GM10266 (cell line): ENCODE data around the gene TLN1.

ENCODE experiments used
- DNase-seq: peaks from one replicate; pipeline ENCODE4 v3.0.0; 2012; ENCODE audit errors: extremely low spot score
- TF ChIP-seq, protein P1 (sequence below): IDR thresholded peaks from 2 replicates; pipeline ENCODE4 v1.5.1; 2012; ENCODE audit warnings: mild to moderate bottlenecking, low read depth; ENCODE audit not compliant: control insufficient read depth, insufficient read depth; ENCODE audit errors: missing control alignments

Gene TLN1

DNA sequence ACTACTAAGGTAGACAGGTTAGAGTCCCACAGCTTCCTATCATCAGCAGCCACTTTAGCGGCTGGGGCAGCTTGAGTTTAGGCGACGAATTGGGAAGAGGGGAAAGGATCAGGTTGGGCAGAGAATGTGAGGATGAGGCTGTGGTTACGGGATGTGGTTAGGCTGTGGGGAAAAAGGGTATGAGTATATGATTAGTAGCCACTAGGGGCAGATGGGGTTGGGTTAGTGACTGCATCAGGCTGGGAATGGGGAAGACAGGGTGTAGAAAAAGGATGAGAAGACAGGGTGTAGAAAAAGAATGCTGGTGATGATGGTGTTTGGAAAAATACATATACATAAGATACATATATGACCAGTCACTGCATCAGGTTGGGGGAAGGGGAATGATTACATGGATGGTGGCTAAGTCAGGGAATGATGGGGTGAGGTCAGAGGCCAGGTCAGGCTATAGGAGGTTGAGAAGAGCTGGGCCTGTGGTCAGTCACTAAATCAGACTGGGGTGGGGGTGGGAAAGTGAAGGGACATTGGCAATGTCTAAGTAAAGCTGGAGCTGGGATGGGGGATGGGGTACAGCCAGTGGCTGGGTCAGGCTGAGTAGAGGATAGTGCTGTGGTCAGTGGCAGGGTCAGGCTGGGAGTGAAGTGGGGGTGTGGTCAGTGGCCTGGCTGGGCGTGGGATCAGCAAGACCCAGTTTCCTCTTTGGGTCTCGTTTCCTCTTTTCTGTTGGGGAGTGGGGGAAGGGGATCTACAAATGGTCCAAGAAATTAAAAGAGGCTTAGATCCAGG, 2.1 kb downstream of the TLN1 start:
- TF ChIP-seq, protein P1, sequence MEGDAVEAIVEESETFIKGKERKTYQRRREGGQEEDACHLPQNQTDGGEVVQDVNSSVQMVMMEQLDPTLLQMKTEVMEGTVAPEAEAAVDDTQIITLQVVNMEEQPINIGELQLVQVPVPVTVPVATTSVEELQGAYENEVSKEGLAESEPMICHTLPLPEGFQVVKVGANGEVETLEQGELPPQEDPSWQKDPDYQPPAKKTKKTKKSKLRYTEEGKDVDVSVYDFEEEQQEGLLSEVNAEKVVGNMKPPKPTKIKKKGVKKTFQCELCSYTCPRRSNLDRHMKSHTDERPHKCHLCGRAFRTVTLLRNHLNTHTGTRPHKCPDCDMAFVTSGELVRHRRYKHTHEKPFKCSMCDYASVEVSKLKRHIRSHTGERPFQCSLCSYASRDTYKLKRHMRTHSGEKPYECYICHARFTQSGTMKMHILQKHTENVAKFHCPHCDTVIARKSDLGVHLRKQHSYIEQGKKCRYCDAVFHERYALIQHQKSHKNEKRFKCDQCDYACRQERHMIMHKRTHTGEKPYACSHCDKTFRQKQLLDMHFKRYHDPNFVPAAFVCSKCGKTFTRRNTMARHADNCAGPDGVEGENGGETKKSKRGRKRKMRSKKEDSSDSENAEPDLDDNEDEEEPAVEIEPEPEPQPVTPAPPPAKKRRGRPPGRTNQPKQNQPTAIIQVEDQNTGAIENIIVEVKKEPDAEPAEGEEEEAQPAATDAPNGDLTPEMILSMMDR, result peak; percentile 46
- DNase-seq, result no peak

DNA sequence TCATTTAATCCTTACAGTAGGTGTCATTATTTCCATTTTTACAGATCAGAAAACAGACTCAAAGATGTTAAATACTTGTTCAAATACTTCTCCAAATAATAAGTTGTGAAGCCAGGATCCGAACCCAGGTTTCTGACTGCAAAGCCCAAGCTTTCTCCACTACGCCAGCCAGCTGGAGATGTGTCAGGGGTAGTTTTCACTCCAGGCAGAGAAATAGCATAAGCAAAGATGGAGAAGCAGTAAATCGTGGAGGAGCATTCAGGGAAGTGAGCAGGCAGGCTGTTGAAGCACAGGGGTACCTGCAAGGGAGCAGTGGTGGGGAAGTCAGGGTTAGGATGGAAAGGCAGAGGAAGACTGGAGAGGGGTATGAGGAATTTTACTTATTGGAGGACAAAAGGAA, 2.9 kb downstream of the TLN1 start:
- DNase-seq, result no peak
- TF ChIP-seq, protein P1, result no peak

DNA sequence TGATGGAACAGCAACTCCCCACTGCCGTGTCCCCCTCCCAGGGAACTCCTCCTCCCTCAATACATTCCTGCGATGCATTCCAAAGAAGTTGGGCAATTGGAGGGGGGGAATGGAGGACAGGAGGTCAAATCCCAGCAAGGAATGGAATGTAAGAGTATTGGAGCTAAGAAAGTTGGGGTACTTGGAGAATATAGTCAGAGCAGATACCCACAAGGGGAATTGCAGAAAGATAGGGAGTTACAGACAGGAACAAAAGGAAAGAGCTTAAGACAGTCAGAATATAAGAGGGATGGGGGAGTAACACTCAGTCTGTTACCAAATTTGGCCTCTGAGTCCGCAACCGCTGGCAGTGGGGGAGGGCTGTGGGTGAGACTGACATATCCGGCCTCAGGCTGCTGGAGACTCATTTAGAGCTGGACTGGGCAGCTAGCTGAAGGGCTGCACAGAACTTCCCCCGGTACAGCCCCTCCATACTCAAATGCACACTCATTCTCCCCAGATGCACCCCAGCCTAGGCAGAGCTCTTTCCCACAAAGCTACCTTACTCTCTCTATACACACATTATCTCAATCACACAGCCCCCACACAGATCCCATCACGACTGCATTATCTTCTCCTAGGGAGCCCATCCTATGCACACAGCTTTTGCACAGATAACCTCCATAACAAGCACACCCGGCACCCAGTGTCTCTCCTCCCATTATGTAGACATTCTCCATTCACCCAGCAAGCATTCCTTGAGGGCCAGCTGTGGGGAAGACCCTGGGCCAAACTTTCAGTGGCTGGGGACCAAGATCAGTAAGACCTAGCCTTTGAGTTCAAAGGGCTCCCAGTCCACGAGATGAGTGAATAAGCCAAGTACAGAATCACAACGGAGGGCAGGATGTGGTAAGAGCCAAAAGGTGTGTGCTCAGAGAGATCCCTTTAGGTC, 3.7 kb downstream of the TLN1 start:
- peak; percentile 76 for DNase-seq
- TF ChIP-seq, protein P1, result no peak

DNA sequence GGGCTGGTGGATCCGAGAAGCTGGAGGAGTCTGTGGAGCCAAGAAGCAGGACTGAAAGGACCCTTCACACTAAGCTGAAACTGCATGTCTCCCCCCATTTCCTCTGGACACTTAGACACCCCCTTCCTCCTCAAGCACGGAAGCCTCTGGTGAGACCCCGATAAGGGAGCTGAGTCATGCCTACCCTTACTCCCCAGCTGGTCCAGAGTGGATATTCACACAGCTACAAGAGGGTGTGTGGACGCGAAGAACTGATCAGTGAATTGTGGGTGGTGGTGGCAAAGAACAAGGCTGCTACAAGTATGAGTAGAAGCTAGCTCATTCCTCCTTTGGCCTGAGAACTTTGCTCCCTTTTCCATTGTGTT, 4.3 kb downstream of the TLN1 start:
- DNase-seq, result no peak
- TF ChIP-seq, protein P1, result no peak

DNA sequence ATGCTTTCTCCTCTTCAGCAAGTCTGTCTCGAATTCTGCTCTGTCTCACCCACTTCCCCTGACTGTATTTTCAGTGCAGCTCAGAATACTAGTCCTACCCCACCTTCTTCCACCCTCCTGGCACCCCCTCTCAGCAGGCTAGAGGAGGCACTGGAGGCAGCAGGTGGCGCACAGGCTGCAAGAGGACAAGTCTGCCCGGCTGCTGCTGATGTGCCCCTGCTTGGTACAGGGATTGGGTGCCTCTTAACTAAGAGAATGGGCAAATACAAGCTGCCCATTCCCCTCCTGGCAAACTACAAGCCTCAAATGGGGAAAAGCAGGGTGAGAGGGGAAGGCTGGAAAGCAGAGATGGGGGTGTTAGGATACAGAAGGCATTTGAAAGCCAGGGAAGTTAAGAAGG, 5.1 kb downstream of the TLN1 start:
- peak; percentile 41 for DNase-seq
- TF ChIP-seq, protein P1, result peak; percentile 48

DNA sequence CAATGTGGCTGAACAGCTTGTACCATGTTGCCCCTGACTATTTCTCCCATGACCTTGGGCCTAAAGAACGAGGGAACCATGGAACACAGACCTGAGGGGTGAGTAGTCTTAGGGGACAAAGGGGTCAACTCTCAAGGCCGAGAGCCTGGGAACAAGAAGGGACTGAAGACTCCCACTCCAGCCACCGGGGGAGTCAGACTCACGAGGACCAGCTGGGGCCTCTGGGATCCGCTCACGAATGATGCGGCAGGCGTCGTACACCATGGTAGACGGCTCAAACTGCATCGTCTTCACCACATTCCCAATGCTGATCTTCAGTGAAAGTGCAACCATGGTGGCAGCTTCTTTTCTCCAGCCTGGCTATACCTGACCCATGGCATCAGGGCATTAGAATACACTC, 6.6 kb downstream of the TLN1 start:
- no peak for DNase-seq
- TF ChIP-seq, protein P1, result no peak
